Stimulated activated CD8-positive, alpha-beta memory T cell treated with anti-CD3 and anti-CD28 coated beads, Interleukin-4, amount 100 ng/mL, for 4 hours (primary cell): Measurements from ENCODE around the gene H19.

Source experiments
- DNase-seq, 2 donors: peaks; one replicate each; pipeline ENCODE4 v3.0.0-alpha.2; 2020; ENCODE audit warnings: low read depth in 2 of 2, low spot score in 1 of 2

The H19 gene

DNA sequence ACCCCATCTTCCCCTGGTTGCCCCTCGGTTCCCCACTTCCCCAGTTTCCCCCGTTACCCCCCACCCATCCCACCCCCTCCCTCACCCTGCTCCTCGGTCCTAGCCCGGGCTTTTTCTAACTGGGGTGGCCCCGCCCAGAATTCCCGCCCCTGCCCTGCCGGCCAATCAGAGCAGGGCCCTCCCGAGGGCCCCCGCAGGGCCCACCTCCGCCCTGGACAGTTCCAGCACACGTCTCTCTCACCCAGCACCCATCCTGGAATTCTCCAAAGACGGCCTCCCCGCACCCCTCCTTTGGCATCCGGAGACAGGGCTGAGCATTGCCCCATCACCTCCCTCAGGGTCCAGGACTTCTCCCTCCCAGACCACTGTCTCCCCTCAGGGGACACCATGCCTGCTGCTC lies at the start of gene H19:
H19 (minus strand) TSS at position 88 of the 400 bp plus-strand sequence.
- DNase-seq: no peak

DNA sequence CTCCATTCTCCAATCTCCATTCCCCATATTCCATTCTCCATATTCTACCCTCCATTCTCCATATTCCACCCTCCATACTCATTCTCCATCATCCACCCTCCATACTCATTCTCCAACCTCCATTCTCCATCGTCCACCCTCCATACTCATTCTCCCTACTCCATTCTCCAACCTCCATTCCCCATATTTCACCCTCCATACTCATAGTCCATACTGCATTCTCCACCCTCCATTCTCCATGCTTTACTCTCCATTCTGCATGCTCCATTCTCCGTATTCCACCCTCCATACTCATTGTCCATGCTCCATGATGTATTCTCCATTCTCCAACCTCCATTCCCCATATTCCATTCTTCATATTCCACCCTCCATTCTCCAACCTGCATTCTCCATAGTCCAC lies 44.3 kb upstream of the H19 start:
- no peak for DNase-seq

- DNase-seq: no peak
These were observed 43.5 kb upstream of the H19 start for GRCh38 chr11:2041153-2041552.

GRCh38 chr11:2039198-2039759 lies 41.6 kb upstream of the H19 start:
- no peak for DNase-seq

- DNase-seq: no peak
These were observed 39.3 kb upstream of the H19 start for GRCh38 chr11:2036863-2037486.

DNA sequence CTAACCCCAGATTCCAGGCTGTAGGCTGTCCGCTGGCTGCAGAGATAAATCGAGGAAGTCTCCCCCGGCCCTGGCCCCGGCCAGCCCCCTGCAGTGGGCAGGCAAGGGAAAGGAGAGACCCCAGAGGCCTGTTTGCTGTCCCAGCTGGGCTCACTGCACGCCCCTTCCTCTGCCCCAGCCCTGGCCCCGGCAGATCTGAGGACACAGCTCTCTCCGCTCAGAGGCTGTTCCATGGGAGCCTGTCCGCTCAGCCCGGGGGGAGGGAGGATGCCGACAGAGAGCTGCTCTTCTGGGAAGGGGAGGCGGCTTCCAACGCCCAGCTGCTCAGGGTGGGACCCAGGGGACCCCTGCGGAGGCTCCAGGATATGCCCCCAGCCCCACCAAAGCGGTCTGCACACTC lies 37.7 kb upstream of the H19 start:
- no peak for DNase-seq

DNA sequence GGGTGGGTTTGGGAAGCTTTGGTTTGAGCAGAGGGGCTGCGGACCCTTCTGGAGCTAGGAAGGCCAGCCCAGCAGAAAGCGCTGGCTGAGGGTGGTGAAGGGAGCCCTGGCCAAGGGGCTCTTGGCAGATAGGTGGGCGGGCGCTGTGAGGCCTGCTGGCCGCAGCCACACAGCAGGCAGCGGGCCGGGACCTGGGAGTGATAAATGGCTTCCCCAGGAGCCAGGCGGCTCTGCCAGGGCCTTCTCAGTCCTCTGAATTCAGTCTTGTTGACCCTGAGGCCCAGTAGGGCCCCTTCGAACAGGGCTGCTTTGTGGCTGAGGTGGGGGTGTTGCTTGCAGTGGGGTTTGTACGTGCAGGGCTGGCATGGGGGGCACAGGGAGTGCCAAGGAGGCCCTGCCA lies 33.4 kb upstream of the H19 start:
- DNase-seq: no peak

DNA sequence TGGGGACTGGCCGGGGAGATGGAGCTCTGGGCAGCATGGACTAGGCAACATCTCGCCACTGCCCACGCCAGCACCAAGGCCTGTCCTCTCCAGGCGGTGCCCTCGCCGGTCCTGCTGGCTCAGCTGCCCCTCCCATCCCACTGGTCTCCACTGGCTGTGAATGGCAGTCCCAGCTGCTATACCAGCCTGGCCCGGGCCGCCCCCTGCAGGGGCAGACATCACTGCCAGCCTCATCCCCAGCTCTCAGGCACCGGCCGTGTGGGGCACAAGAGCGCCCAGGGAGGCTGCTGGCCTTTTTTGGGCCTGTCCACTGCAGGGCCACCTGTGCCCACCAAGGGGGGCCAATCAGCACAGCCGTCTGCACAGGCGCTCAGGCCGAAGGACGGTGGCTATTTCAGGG lies 30.1 kb upstream of the H19 start:
- DNase-seq: no peak

DNA sequence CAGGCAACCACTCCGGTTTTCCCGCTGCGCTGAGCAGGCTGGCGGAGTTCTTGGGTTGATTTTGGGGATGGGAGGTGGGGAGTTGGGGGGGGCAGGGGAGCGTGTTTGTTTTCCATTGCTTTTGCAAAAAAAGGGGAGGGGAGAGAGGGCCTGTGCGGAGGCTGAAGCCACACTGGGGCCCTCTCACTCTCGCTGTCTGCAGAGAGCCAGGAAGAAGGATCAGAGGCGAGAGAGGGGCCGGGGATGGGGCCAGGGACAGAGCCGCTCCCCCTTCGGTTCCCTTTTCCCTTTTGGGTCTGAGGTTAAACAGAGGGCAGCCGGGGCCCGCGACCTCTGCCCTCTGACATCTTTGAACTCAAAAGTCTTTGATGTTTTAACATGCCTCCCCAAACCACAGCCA lies 17.4 kb upstream of the H19 start:
- no peak for DNase-seq

- DNase-seq: no peak
These were observed 14.8 kb upstream of the H19 start for GRCh38 chr11:2012440-2012839.

DNA sequence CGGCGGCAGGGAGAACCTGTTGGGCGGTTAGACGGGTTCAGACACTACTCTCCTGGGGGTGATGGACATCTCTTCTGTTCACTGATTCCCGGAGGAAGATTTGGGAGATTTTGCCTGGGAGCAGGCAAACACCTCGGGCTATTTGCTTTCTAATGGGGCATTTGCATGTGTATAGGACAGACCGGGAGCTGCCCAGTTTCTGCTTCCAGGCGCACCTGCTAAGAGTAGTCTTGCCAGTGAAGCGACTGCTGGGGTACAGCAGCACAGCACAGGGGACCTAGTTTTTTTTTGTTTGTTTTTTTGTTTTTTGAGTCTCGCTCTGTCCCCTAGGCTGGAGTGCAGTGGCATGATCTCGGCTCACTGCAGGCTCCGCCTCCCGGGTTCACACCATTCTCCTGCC lies 6.8 kb upstream of the H19 start:
- DNase-seq: no peak

- DNase-seq: no peak
These were observed 5.2 kb upstream of the H19 start for GRCh38 chr11:2002807-2003206.

DNA sequence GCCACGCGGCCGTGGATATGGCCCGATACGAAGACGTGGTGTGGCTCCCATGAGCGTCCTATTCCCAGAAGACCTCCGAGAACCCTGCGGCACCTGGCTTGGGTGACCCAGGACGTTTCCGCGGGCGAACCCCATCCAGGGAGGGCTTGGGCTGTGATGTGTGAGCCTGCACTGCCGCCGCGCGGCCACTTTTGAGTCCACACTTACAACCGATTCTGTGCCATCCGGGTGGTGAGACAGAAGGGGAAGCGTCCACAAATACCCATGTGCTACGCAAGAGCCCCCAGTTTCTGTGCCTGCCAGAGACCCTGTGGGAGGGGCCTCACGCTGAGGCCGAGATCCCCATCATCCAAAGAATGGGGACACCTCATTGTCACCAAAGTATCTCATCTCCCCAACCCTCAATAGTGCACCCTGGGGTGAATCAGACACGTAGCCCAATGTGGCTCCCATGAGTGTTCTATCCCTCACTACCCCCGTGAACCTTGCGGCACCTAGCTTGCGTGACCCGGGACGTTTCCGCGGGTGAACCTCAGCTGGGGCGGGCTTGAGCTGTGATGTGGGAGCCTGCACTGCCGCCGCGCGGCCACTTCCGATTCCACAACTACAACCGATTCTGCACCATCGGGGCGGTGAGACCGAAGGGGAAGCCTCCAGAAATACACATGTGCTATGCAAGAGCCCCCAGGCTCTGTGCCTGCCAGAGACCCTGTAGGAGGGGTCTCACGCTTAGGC lies 4.6 kb upstream of the H19 start:
- DNase-seq: no peak

DNA sequence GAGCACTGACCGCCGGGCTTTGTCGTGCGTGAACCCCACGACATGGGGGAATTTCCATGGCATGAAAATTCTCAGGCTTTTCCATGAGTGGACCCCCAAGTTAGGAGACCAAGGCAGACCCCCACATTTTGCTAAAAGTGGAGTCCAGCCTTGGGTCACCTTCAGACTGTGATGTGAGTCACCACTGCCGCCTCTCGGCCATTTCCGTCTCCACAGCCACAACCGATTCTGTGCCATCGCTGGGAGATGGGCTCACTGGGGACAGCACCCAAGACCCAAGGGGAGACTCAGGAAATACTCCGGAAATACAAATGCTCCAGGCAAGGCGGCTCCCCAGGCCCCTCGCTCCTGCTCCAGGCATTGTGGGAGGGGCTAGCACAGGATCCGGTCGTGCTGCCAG lies 1.2 kb upstream of the H19 start:
- no peak for DNase-seq

GRCh38 chr11:1998290-1998689 lies 648 bp upstream of the H19 start:
- DNase-seq: no peak

- no peak for DNase-seq
These were observed 3.5 kb downstream of the H19 start for GRCh38 chr11:1994121-1994520.

DNA sequence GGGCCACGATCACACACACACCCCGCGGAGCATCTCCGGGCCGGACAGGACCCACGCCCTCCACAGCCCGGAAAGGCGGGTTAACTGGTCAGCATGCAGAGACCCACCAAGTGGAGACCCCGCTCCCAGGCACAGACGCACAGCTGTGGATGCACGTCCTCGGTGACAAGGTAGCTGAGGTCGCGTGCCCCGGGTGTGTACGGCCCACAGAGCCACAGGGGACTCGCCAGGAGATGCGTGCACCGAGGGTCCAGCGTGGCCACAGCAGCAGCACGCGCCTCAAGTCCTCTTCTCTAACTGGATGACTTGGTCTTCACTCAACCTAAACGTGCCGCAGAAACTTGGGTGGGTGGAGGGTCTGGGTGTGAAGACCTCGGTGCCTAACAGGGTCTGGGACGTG lies 5.5 kb downstream of the H19 start:
- DNase-seq: no peak

DNA sequence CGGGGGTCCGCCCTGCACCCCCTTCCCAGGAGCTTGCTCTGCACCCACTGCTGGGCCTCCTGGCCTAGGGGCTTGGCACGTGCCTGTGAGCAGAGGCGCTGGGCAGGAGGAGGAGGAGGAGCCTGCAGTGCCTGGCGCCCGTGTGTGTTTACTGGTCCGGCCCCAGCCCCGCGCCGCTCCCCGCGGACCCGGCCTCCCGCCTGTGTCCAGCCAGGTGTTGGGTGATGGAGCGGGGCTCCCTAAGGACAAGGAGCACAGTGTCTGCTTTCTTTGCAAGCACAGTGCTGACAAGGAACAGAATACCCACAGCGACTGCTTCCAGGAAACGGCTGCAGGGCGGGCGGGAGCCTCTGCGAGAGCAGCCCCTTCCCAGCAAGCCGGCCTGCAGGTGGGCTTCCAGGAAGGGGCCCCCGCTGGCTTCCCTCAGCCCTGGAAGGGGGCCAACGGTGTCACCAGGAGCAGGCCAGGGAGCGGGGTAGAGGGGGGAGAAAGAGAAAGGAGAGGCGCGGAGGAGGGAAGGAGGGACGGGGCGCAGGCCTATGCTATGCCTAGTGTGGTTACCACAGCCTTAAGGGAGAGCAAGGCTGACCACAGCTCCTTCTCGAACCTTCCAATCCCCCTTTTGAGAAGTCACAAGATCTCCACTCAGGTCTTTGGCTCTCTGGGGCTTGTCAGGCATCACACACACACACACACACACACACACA lies 6.6 kb downstream of the H19 start:
- DNase-seq: no peak

GRCh38 chr11:1989953-1990352 lies 7.7 kb downstream of the H19 start:
- no peak for DNase-seq

- DNase-seq: no peak
These were observed 8.8 kb downstream of the H19 start for GRCh38 chr11:1988667-1989317.

DNA sequence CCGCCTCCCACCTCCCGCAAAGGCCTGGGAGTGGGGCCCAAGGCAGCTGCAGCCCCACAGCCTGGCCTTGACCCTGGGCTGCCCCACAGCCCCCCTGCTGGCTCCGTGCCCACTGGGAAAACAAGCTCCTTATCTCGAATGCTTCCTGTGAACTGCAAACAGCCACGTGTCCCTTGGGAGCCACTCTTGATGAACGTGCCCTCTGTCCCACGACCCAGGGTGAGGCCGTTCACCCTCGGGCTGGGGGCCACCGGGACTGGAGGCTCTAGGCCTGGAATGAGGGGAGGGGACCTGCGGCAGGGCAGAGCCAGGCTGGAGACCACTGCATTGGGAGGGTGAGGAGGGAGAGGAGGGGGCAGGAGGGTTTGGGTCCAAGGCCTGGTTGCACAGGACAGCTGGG lies 9.5 kb downstream of the H19 start:
- no peak for DNase-seq

- DNase-seq: no peak
These were observed 10.6 kb downstream of the H19 start for GRCh38 chr11:1987024-1987423.
